Chondrocyte (in vitro differentiated cells): Measurements from ENCODE around the gene CACTIN. TPM values are rescaled to one million over a fixed set of nuclear protein-coding genes. Genes with fewer than 3 reads are reported as not detected.
"Not testable (repeated sequence)": the region's sequence is repeated elsewhere in the genome, so short reads cannot be mapped to it uniquely, and the experiment has no call there.

Source experiments
- DNase-seq: peaks from one replicate; pipeline ENCODE4 v3.0.0; 2021; ENCODE audit warnings: mixed read lengths, low spot score
- H3K27ac Mint-ChIP-seq: one replicate; pipeline ENCODE4 v1.8.0; 2021; ENCODE audit warnings: mild to moderate bottlenecking, moderate library complexity, mixed read lengths; ENCODE audit not compliant: unreplicated experiment
- H3K27me3 Mint-ChIP-seq: 2 replicates; pipeline ENCODE4 v1.8.0; 2021; ENCODE audit warnings: low read depth, mixed read lengths
- H3K36me3 Mint-ChIP-seq: 2 replicates; pipeline ENCODE4 v1.8.0; 2021; ENCODE audit warnings: low read depth, mixed read lengths
- H3K4me1 Mint-ChIP-seq: 2 replicates; pipeline ENCODE4 v1.8.0; 2021; ENCODE audit warnings: low read depth, mild to moderate bottlenecking, mixed read lengths
- H3K4me3 Mint-ChIP-seq: one replicate; pipeline ENCODE4 v1.8.0; 2021; ENCODE audit warnings: mild to moderate bottlenecking, moderate library complexity, mixed read lengths; ENCODE audit not compliant: unreplicated experiment
- H3K9me3 Mint-ChIP-seq: 2 replicates; pipeline ENCODE4 v1.8.0; 2021; ENCODE audit warnings: low read depth, mixed read lengths
- total RNA-seq: library from RNA; stranded (reverse); gene quantifications from 3 replicates; pipeline ENCODE4 v1.2.1, GENCODE V29; 2021
- TF ChIP-seq, protein P1 (sequence below): fragments of 200-600 bp; sonication (generic); IDR thresholded peaks from 2 replicates; pipeline ENCODE4 v1.5.0; 2021; ENCODE audit warnings: antibody characterized with exemption, mild to moderate bottlenecking, moderate library complexity

The CACTIN gene
- total RNA-seq, 1 donor from 2014 or later: 19.5 TPM

DNA sequence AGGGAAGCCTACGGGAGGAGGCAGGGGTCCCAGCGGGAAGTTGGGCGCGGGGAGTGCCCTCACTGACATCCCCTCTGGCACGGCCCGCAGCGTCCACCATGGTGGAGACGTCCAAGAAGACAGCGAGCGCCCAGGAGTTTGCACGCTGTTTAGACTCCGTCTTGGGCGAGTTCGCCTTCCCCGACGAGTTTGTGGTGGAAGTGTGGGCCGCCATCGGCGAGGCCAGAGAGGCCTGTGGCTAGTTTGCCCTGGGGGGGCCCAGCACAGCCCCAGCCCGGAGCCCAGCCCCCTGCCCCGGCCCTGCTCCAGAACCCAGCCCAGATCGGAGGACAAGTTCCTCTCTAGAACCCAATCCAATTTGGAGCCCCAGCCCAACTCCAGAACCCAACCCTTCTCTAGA is 36.6 kb downstream of the CACTIN start:
- DNase-seq: no peak
- TF ChIP-seq, protein P1, sequence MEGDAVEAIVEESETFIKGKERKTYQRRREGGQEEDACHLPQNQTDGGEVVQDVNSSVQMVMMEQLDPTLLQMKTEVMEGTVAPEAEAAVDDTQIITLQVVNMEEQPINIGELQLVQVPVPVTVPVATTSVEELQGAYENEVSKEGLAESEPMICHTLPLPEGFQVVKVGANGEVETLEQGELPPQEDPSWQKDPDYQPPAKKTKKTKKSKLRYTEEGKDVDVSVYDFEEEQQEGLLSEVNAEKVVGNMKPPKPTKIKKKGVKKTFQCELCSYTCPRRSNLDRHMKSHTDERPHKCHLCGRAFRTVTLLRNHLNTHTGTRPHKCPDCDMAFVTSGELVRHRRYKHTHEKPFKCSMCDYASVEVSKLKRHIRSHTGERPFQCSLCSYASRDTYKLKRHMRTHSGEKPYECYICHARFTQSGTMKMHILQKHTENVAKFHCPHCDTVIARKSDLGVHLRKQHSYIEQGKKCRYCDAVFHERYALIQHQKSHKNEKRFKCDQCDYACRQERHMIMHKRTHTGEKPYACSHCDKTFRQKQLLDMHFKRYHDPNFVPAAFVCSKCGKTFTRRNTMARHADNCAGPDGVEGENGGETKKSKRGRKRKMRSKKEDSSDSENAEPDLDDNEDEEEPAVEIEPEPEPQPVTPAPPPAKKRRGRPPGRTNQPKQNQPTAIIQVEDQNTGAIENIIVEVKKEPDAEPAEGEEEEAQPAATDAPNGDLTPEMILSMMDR: no peak
- H3K36me3 Mint-ChIP-seq: no peaks in the 10 kb centered on the region
- H3K4me1 Mint-ChIP-seq: no peaks in the 10 kb centered on the region
- H3K9me3 Mint-ChIP-seq: no peaks in the 10 kb centered on the region
- H3K27me3 Mint-ChIP-seq: peaks cover 5% of the 10 kb centered on the region
- no peak overlapping the region for H3K4me3 Mint-ChIP-seq
- no peak overlapping the region for H3K27ac Mint-ChIP-seq

DNA sequence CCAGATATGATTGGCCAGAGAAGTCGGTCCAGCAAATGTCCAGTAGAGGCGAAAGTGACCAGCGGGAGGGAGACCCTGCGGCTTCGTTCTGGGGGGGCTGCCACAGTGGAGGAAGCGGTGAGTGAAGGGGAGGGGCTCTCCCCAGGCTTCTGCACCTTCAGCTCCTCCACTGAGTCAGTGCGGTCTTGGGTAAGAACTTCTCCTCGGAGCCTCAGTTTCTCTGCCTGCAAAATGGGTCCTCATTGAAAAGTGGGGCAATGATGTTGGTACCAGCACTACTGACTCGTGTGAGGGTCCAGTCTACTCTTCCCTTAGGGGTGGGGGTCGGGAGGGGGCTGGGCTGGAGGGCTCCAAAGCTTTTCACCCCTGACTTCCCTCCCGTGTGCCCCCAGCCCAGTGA is 37.2 kb downstream of the CACTIN start:
- Mint-ChIP-seq H3K27me3 (peaks cover 5% of the 10 kb centered on the region), H3K4me3 (no peak overlapping the region), H3K4me1 (no peaks in the 10 kb centered on the region), H3K36me3 (no peaks in the 10 kb centered on the region), H3K27ac (no peak overlapping the region), H3K9me3 (no peaks in the 10 kb centered on the region)
- DNase-seq: no peak
- TF ChIP-seq, protein P1: no peak

GRCh38 chr19:3586707-3587346 is 39.8 kb downstream of the CACTIN start:
- no peak overlapping the region for H3K27ac Mint-ChIP-seq
- H3K4me1 Mint-ChIP-seq: no peaks in the 10 kb centered on the region
- TF ChIP-seq, protein P1: no peak
- H3K4me3 Mint-ChIP-seq: no peak overlapping the region
- no peak for DNase-seq
- H3K27me3 Mint-ChIP-seq: peaks cover 2% of the 10 kb centered on the region
- H3K36me3 Mint-ChIP-seq: no peaks in the 10 kb centered on the region
- H3K9me3 Mint-ChIP-seq: no peaks in the 10 kb centered on the region

DNA sequence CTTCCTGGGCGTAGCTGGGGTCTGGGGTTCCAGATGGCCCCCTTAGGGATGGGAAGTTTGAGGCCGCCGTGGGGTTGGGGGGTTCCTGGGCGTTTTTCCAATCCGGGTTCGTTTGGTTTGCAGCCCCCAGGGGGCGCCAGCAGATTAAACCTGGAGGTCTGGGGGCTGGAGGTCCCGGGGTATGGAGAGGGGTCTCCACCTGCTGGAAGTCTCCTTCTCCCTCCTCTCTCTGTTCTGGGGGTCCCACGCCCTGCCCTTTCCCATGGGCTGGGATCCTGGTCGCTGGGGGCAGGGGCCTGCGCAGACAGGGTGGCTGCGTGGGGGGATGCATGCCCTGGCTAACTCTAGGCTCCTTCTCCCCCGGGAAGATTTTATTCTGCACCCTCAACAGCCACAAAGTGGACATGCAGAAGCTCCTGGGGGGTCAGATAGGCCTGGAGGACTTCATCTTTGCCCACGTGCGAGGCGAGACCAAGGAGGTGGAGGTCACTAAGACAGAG is 40.4 kb downstream of the CACTIN start:
- TF ChIP-seq, protein P1: peak; percentile 83

DNA sequence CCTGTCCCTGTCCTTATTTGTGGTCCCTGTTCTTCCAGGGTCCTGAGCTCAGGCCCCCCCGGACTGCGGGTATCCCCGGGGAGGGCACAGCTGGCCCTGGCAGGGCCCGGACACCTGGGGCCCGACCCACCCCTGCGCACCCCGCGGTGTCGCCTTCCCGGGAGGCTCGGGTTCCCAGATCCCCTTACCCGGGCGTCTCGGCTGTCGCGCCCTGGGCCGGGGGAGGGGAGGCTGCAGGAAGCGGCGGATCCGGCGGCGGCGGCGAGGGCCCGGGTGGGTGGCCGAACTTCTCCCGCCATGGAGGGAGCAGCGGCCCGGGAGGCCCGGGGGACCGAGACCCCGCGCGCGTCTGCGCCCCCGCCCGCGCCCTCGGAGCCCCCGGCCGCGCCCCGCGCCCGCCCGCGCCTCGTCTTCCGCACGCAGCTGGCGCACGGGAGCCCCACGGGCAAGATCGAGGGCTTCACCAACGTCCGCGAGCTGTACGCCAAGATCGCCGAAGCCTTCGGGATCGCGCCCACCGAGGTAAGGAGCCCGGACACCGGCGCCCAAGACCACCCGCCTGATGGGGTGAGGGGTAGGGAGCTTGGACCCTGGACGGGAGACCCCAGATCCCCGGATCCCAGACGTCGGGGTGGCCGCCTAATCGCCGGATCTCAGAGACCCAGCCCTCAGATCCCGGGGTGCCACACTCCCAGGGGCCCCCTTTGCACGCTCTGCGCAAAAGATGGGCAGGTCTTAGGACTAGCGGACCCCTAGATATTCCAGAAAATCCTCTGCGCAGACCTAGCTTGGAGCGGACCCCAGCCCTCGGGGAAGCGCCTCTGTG is 41.1 kb downstream of the CACTIN start, which contains the start of gene GIPC3:
Gene GIPC3 (plus strand): TSS at position 178 of the 826 bp plus-strand sequence. CDS start 120 bp downstream, at position 298.
- peaks cover 2% of the 10 kb centered on the region for H3K27me3 Mint-ChIP-seq
- peak within 1 kb of the TSS; percentile 22 for H3K4me3 Mint-ChIP-seq
- TF ChIP-seq, protein P1: no peak
- H3K27ac Mint-ChIP-seq: no peak within 1 kb of the TSS
- H3K9me3 Mint-ChIP-seq: no peaks in the 10 kb centered on the region
- H3K36me3 Mint-ChIP-seq: no peaks in the 10 kb centered on the region
- DNase-seq: no peak
- peaks cover 6% of the 10 kb centered on the region for H3K4me1 Mint-ChIP-seq

More for the DNA sequence above, 40.4 kb downstream of the CACTIN start:
- H3K27me3 Mint-ChIP-seq: peaks cover 2% of the 10 kb centered on the region
- peak overlapping the region; percentile 22 for H3K4me3 Mint-ChIP-seq
- DNase-seq: no peak
- H3K4me1 Mint-ChIP-seq: no peaks in the 10 kb centered on the region
- no peaks in the 10 kb centered on the region for H3K9me3 Mint-ChIP-seq
- H3K27ac Mint-ChIP-seq: no peak overlapping the region
- no peaks in the 10 kb centered on the region for H3K36me3 Mint-ChIP-seq

- not testable (repeated sequence) for H3K27me3 Mint-ChIP-seq, H3K9me3 Mint-ChIP-seq
- peaks cover 19% of the 10 kb centered on the region for H3K4me1 Mint-ChIP-seq
Observed at GRCh38 chr19:3584036-3584802, 42.4 kb downstream of the CACTIN start.

GRCh38 chr19:3581792-3582191 is 44.8 kb downstream of the CACTIN start:
- H3K27ac Mint-ChIP-seq: not testable (repeated sequence)

More at GRCh38 chr19:3584036-3584802, 42.4 kb downstream of the CACTIN start:
- not testable (repeated sequence) for DNase-seq, H3K27ac Mint-ChIP-seq, H3K4me3 Mint-ChIP-seq, H3K36me3 Mint-ChIP-seq

More at GRCh38 chr19:3581792-3582191, 44.8 kb downstream of the CACTIN start:
- not testable (repeated sequence) for H3K9me3 Mint-ChIP-seq, H3K4me3 Mint-ChIP-seq, H3K27me3 Mint-ChIP-seq, DNase-seq, H3K36me3 Mint-ChIP-seq
- peaks cover 19% of the 10 kb centered on the region for H3K4me1 Mint-ChIP-seq
